ENCODE measurements around the gene SENP3.
A peak's percentile ranks its signal among the peaks of the same experiment; 100 is the strongest.

The SENP3 gene

GRCh38 chr17:7582396-7583252, 20.9 kb downstream of the SENP3 start:
- TF ChIP-seq EGR1 (IDR thresholded peaks at IDR 0.05) (no peak), ZBTB7A (IDR thresholded peaks at IDR 0.05; ENCODE audit: low read depth) (no peak), USF1 (IDR thresholded peaks at IDR 0.05) (no peak), TCF12 (IDR thresholded peaks at IDR 0.05; ENCODE audit: low read depth) (no peak)

- TF ChIP-seq YY1 (IDR thresholded peaks at IDR 0.05; ENCODE audit: low read depth) (peak; percentile 96), USF1 (IDR thresholded peaks at IDR 0.05) (0 out of 2 replicates have a peak, but pooled peaks have one; percentile 3), MAX (IDR thresholded peaks at IDR 0.05) (peak; percentile 99), EGR1 (IDR thresholded peaks at IDR 0.05) (peak; percentile 70), RAD21 (IDR thresholded peaks at IDR 0.05; ENCODE audit: low read depth) (no peak), TAF1 (IDR thresholded peaks at IDR 0.05; ENCODE audit: low read depth) (peak; percentile 95)
These were observed 21.8 kb downstream of the SENP3 start, which contains the start of gene MPDU1 for GRCh38 chr17:7583253-7584109. MPDU1 (plus strand) TSS chr17:7583852; CDS start chr17:7583863, 11 bp downstream.

- TF ChIP-seq USF1 (IDR thresholded peaks at IDR 0.05): no peak
- peak; percentile 25; the same call in 1 of the 2 replicates for TF ChIP-seq RAD21 (IDR thresholded peaks at IDR 0.05; ENCODE audit: low read depth)
- no peak for TF ChIP-seq TEAD4 (IDR thresholded peaks at IDR 0.05)
These were observed 25.1 kb downstream of the SENP3 start for GRCh38 chr17:7586673-7587419.

GRCh38 chr17:7587420-7588151, 25.9 kb downstream of the SENP3 start:
- TF ChIP-seq USF1 (IDR thresholded peaks at IDR 0.05): no peak
- TF ChIP-seq MAX (IDR thresholded peaks at IDR 0.05): no peak
- no peak for TF ChIP-seq NFIC (IDR thresholded peaks at IDR 0.05)
- TF ChIP-seq CEBPB (IDR thresholded peaks at IDR 0.05): no peak
- no peak for TF ChIP-seq EGR1 (IDR thresholded peaks at IDR 0.05)
- no peak for TF ChIP-seq CREB1 (IDR thresholded peaks at IDR 0.05; ENCODE audit: low read depth)
- TF ChIP-seq YY1 (IDR thresholded peaks at IDR 0.05; ENCODE audit: low read depth): no peak
- TF ChIP-seq REST (IDR thresholded peaks at IDR 0.05; ENCODE audit: low read depth): no peak
- TF ChIP-seq TCF12 (IDR thresholded peaks at IDR 0.05; ENCODE audit: low read depth): no peak
- no peak for TF ChIP-seq RAD21 (IDR thresholded peaks at IDR 0.05; ENCODE audit: low read depth)

GRCh38 chr17:7588553-7589203, 27.0 kb downstream of the SENP3 start:
- no peak for TF ChIP-seq EP300 (IDR thresholded peaks at IDR 0.05; ENCODE audit: borderline replicate concordance)
- no peak for TF ChIP-seq CREB1 (IDR thresholded peaks at IDR 0.05; ENCODE audit: low read depth)
- TF ChIP-seq MAX (IDR thresholded peaks at IDR 0.05): no peak
- TF ChIP-seq ZBTB7A (IDR thresholded peaks at IDR 0.05; ENCODE audit: low read depth): no peak
- TF ChIP-seq YY1 (IDR thresholded peaks at IDR 0.05; ENCODE audit: low read depth): no peak
- no peak for TF ChIP-seq USF1 (IDR thresholded peaks at IDR 0.05)
- TF ChIP-seq REST (IDR thresholded peaks at IDR 0.05; ENCODE audit: low read depth): no peak
- no peak for TF ChIP-seq TCF12 (IDR thresholded peaks at IDR 0.05; ENCODE audit: low read depth)
- TF ChIP-seq FOXM1 (IDR thresholded peaks at IDR 0.05; ENCODE audit: borderline replicate concordance, low read depth): no peak
- TF ChIP-seq EGR1 (IDR thresholded peaks at IDR 0.05): no peak
- no peak for TF ChIP-seq RAD21 (IDR thresholded peaks at IDR 0.05; ENCODE audit: low read depth)
- no peak for TF ChIP-seq NFIC (IDR thresholded peaks at IDR 0.05)
- TF ChIP-seq CEBPB (IDR thresholded peaks at IDR 0.05): no peak
- no peak for TF ChIP-seq TEAD4 (IDR thresholded peaks at IDR 0.05)
- no peak for TF ChIP-seq TAF1 (IDR thresholded peaks at IDR 0.05; ENCODE audit: low read depth)

Data from Ishikawa (cell line).